Smooth muscle cell (in vitro differentiated cells): ENCODE measurements around the gene ZAR1L. TPM values are rescaled to one million over a fixed set of nuclear protein-coding genes. Genes with fewer than 3 reads are reported as not detected.
A peak's percentile ranks its signal among the peaks of the same experiment; 100 is the strongest.

ENCODE experiments used
- DNase-seq: peaks from one replicate; lab custom pipeline; 2025; ENCODE audit not compliant: unreplicated experiment; lab: John Stamatoyannopoulos, UW
- H2AFZ ChIP-seq: fragments of 200-600 bp; sonication (generic); 2 replicates; pipeline ENCODE4 v1.6.0; 2016; ENCODE audit warnings: antibody characterized with exemption, low read depth, mild to moderate bottlenecking
- H3F3A ChIP-seq: fragments of 200-600 bp; sonication (generic); 2 replicates; pipeline ENCODE4 v1.6.0; 2017; ENCODE audit warnings: antibody characterized with exemption, low read depth
- H3K27ac ChIP-seq: fragments of 200-600 bp; sonication (generic); 2 replicates; pipeline ENCODE4 v1.5.1; 2016; ENCODE audit warnings: low read depth, mild to moderate bottlenecking
- H3K27me3 ChIP-seq: fragments of 200-600 bp; sonication (generic); 2 replicates; pipeline ENCODE4 v1.6.1; 2016; ENCODE audit warnings: low read depth, mild to moderate bottlenecking
- H3K36me3 ChIP-seq: fragments of 200-600 bp; sonication (generic); 2 replicates; pipeline ENCODE4 v1.5.1; 2016; ENCODE audit warnings: low read depth
- H3K4me1 ChIP-seq: fragments of 200-600 bp; sonication (generic); 2 replicates; pipeline ENCODE4 v1.5.1; 2016; ENCODE audit warnings: low read depth
- H3K4me2 ChIP-seq: fragments of 200-600 bp; sonication (generic); 2 replicates; pipeline ENCODE4 v1.6.0; 2016; ENCODE audit warnings: mild to moderate bottlenecking
- H3K4me3 ChIP-seq: fragments of 200-600 bp; sonication (generic); 2 replicates; pipeline ENCODE4 v1.5.1; 2016; ENCODE audit warnings: mild to moderate bottlenecking
- H3K79me2 ChIP-seq: fragments of 200-600 bp; sonication (generic); 2 replicates; pipeline ENCODE4 v1.6.0; 2016; ENCODE audit warnings: low read depth, mild to moderate bottlenecking
- H3K9ac ChIP-seq: fragments of 200-600 bp; sonication (generic); 2 replicates; pipeline ENCODE4 v1.6.0; 2016; ENCODE audit warnings: low read depth
- H3K9me3 ChIP-seq: fragments of 200-600 bp; sonication (generic); replicated peaks from 2 replicates; pipeline ENCODE4 v1.5.1; 2016; ENCODE audit warnings: low read depth
- H4K20me1 ChIP-seq: fragments of 200-600 bp; sonication (generic); 2 replicates; pipeline ENCODE4 v1.6.0; 2016; ENCODE audit warnings: low read depth
- CTCF ChIP-seq: fragments of 200-600 bp; sonication (generic); IDR thresholded peaks from 2 replicates; pipeline ENCODE4 v1.5.1; 2017; ENCODE audit warnings: borderline replicate concordance, mild to moderate bottlenecking, antibody characterized with exemption; ENCODE audit not compliant: insufficient read depth, poor library complexity, severe bottlenecking
- WGBS: methylation state at CpG from one replicate; pipeline ENCODE4 v1.1.7; 2016; ENCODE audit warnings: low lambda C conversion rate; 5-methylcytosine and 5-hydroxymethylcytosine counted together
- polyA plus RNA-seq: library from polyadenylated mRNA; unstranded; fragments of >200 nt; fragmentation: Nextera tagmentation; extraction: Ambion mirVana; gene quantifications from 2 replicates; pipeline ENCODE4 v1.2.1, GENCODE V29; 2016
- total RNA-seq: library from RNA; depleted of rRNA; stranded (reverse); fragments of >200 nt; gene quantifications from 2 replicates; pipeline ENCODE4 v1.2.3, GENCODE V29; 2014

Gene ZAR1L
- total and polyA plus RNA-seq, 2 experiments from 2014 or later, result not detected

- H3K79me2 ChIP-seq, result no peaks in the 10 kb centered on the region
- no peak overlapping the region for H3K4me3 ChIP-seq
- H2AFZ ChIP-seq, result no peak overlapping the region
- H3K36me3 ChIP-seq, result no peaks in the 10 kb centered on the region
- H3K4me2 ChIP-seq, result no peak overlapping the region
- 94% methylated on average over 2 of the region's 2 CpGs for WGBS
- H3K9me3 ChIP-seq, result no peaks in the 10 kb centered on the region
- H3F3A ChIP-seq, result no peaks in the 10 kb centered on the region
- H4K20me1 ChIP-seq, result no peaks in the 10 kb centered on the region
- no peaks in the 10 kb centered on the region for H3K27me3 ChIP-seq
- DNase-seq, result no peak
- H3K4me1 ChIP-seq, result no peaks in the 10 kb centered on the region
- TF ChIP-seq CTCF, result no peak
- no peak overlapping the region for H3K9ac ChIP-seq
- H3K27ac ChIP-seq, result no peak overlapping the region
These were observed 15.3 kb upstream of the ZAR1L start for GRCh38 chr13:32330441-32330840.

GRCh38 chr13:32323912-32324311 lies 8.7 kb upstream of the ZAR1L start:
- Histone ChIP-seq H3F3A (no peaks in the 10 kb centered on the region), H3K27me3 (no peaks in the 10 kb centered on the region), H3K4me2 (no peak overlapping the region), H2AFZ (no peak overlapping the region), H3K36me3 (no peaks in the 10 kb centered on the region), H3K4me1 (no peaks in the 10 kb centered on the region), H3K79me2 (no peaks in the 10 kb centered on the region), H4K20me1 (no peaks in the 10 kb centered on the region), H3K9me3 (no peaks in the 10 kb centered on the region), H3K4me3 (no peak overlapping the region), H3K9ac (peak overlapping the region; percentile 21), H3K27ac (peak overlapping the region; percentile 18)
- no peak for TF ChIP-seq CTCF
- DNase-seq, result no peak

- TF ChIP-seq CTCF, result no peak
- H3K4me2 ChIP-seq, result no peak overlapping the region
- no peaks in the 10 kb centered on the region for H3K36me3 ChIP-seq
- no peak overlapping the region for H3K9ac ChIP-seq
- H3K4me3 ChIP-seq, result no peak overlapping the region
- no peaks in the 10 kb centered on the region for H4K20me1 ChIP-seq
- 93% methylated on average over 4 of the region's 4 CpGs for WGBS
- no peak for DNase-seq
- H3K79me2 ChIP-seq, result no peaks in the 10 kb centered on the region
- no peak overlapping the region for H3K27ac ChIP-seq
- H3K9me3 ChIP-seq, result no peaks in the 10 kb centered on the region
- H3F3A ChIP-seq, result no peaks in the 10 kb centered on the region
- no peaks in the 10 kb centered on the region for H3K4me1 ChIP-seq
- no peak overlapping the region for H2AFZ ChIP-seq
- H3K27me3 ChIP-seq, result no peaks in the 10 kb centered on the region
These were observed 5.4 kb upstream of the ZAR1L start for GRCh38 chr13:32320528-32320927.

DNA sequence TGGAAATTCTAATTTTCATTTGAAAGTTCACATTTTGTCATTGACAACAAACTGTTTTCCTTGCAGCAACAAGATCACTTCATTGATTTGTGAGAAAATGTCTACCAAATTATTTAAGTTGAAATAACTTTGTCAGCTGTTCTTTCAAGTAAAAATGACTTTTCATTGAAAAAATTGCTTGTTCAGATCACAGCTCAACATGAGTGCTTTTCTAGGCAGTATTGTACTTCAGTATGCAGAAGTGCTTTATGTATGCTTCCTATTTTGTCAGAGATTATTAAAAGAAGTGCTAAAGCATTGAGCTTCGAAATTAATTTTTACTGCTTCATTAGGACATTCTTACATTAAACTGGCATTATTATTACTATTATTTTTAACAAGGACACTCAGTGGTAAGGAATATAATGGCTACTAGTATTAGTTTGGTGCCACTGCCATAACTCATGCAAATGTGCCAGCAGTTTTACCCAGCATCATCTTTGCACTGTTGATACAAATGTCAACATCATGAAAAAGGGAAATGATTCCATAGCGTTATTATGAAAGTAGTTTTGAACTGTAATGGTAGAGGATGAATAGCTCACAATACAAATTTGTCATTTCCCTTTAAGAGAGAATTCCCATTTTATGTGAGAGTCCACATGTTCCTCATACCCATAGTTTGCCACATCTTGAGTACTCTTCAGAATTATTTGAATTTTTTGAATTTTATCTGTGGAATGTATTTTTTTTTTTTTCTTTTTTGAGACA lies 2.7 kb upstream of the ZAR1L start:
- WGBS, result 98% methylated on average over 2 of the region's 2 CpGs

More for the DNA sequence above, 2.7 kb upstream of the ZAR1L start:
- no peak overlapping the region for H3K27ac ChIP-seq
- no peak overlapping the region for H3K4me3 ChIP-seq
- no peaks in the 10 kb centered on the region for H3K27me3 ChIP-seq
- no peaks in the 10 kb centered on the region for H3K9me3 ChIP-seq
- no peak for TF ChIP-seq CTCF
- H3K9ac ChIP-seq, result no peak overlapping the region
- no peak overlapping the region for H3K4me2 ChIP-seq
- H3K79me2 ChIP-seq, result no peaks in the 10 kb centered on the region
- no peaks in the 10 kb centered on the region for H3K36me3 ChIP-seq
- H4K20me1 ChIP-seq, result no peaks in the 10 kb centered on the region
- peak overlapping the region; percentile 6 for H2AFZ ChIP-seq
- H3F3A ChIP-seq, result no peaks in the 10 kb centered on the region
- no peaks in the 10 kb centered on the region for H3K4me1 ChIP-seq
- no peak for DNase-seq
